ENCODE results near the gene FOXK1.

Gene FOXK1

GRCh38 chr7:4805110-4805983, 123.3 kb downstream of the FOXK1 start:
- no peak for TF ChIP-seq CTCF (IDR thresholded peaks at IDR 0.05; ENCODE audit: low read length, missing control alignments)
- no peak for DNase-seq (ENCODE audit: low read depth)

GRCh38 chr7:4805984-4806300, 123.8 kb downstream of the FOXK1 start:
- H3K4me3 ChIP-seq (replicated peaks; ENCODE audit: low read depth, low read length), result no peak overlapping the region
- DNase-seq (ENCODE audit: low read depth), result no peak
- TF ChIP-seq CTCF (IDR thresholded peaks at IDR 0.05; ENCODE audit: low read length, missing control alignments), result no peak

More at GRCh38 chr7:4805110-4805983, 123.3 kb downstream of the FOXK1 start:
- H3K4me3 ChIP-seq (replicated peaks; ENCODE audit: low read depth, low read length), result no peak overlapping the region

- TF ChIP-seq CTCF (IDR thresholded peaks at IDR 0.05; ENCODE audit: low read length, missing control alignments), result no peak
Observed at GRCh38 chr7:4806983-4807597, 125.0 kb downstream of the FOXK1 start.

GRCh38 chr7:4807598-4808016, 125.5 kb downstream of the FOXK1 start:
- DNase-seq (ENCODE audit: low read depth), result no peak
- no peak for TF ChIP-seq CTCF (IDR thresholded peaks at IDR 0.05; ENCODE audit: low read length, missing control alignments)
- H3K4me3 ChIP-seq (replicated peaks; ENCODE audit: low read depth, low read length), result no peak overlapping the region

More at GRCh38 chr7:4806983-4807597, 125.0 kb downstream of the FOXK1 start:
- no peak for DNase-seq (ENCODE audit: low read depth)
- H3K4me3 ChIP-seq (replicated peaks; ENCODE audit: low read depth, low read length), result no peak overlapping the region

GRCh38 chr7:4808026-4808425, 125.9 kb downstream of the FOXK1 start:
- no peak overlapping the region for H3K4me3 ChIP-seq (replicated peaks; ENCODE audit: low read depth, low read length)
- DNase-seq (ENCODE audit: low read depth), result no peak
- no peak for TF ChIP-seq CTCF (IDR thresholded peaks at IDR 0.05; ENCODE audit: low read length, missing control alignments)

GRCh38 chr7:4808565-4808964, 126.5 kb downstream of the FOXK1 start:
- no peak for TF ChIP-seq CTCF (IDR thresholded peaks at IDR 0.05; ENCODE audit: low read length, missing control alignments)
- H3K4me3 ChIP-seq (replicated peaks; ENCODE audit: low read depth, low read length), result no peak overlapping the region
- DNase-seq (ENCODE audit: low read depth), result no peak

All from fibroblast of pulmonary artery (primary cell).